CD4-positive, alpha-beta T cell treated with Interleukin-6 for 4 hours (primary cell): ENCODE data around the gene DLGAP1.

Experiments
- DNase-seq: peaks from one replicate; pipeline ENCODE4 v3.0.0-alpha.2; 2020; ENCODE audit warnings: mixed read lengths

DLGAP1 gene

GRCh38 chr18:3552305-3552704, 902.8 kb downstream of the DLGAP1 start:
- DNase-seq, result no peak

- no peak for DNase-seq
Observed at GRCh38 chr18:3547891-3548615, 907.1 kb downstream of the DLGAP1 start.

GRCh38 chr18:3546106-3546505, 909.0 kb downstream of the DLGAP1 start:
- DNase-seq, result no peak

GRCh38 chr18:3544537-3544936, 910.6 kb downstream of the DLGAP1 start:
- no peak for DNase-seq

GRCh38 chr18:3541549-3542386, 913.3 kb downstream of the DLGAP1 start:
- no peak for DNase-seq

GRCh38 chr18:3540805-3541548, 914.1 kb downstream of the DLGAP1 start:
- no peak for DNase-seq

GRCh38 chr18:3538954-3539617, 916.0 kb downstream of the DLGAP1 start:
- DNase-seq, result no peak

GRCh38 chr18:3538456-3538855, 916.7 kb downstream of the DLGAP1 start:
- DNase-seq, result no peak

- DNase-seq, result no peak
Observed at GRCh38 chr18:3530807-3531206, 924.3 kb downstream of the DLGAP1 start.

- DNase-seq, result no peak
Observed at GRCh38 chr18:3529601-3530000, 925.5 kb downstream of the DLGAP1 start.

- DNase-seq, result no peak
Observed at GRCh38 chr18:3529077-3529476, 926.0 kb downstream of the DLGAP1 start.

- DNase-seq, result no peak
Observed at GRCh38 chr18:3528231-3528630, 926.9 kb downstream of the DLGAP1 start.

- DNase-seq, result no peak
Observed at GRCh38 chr18:3526421-3527354, 928.4 kb downstream of the DLGAP1 start.

GRCh38 chr18:3525870-3526420, 929.2 kb downstream of the DLGAP1 start:
- peak; percentile 24 for DNase-seq

GRCh38 chr18:3524706-3525105, 930.4 kb downstream of the DLGAP1 start:
- no peak for DNase-seq

- no peak for DNase-seq
Observed at GRCh38 chr18:3520230-3521085, 934.6 kb downstream of the DLGAP1 start.

- DNase-seq, result no peak
Observed at GRCh38 chr18:3514312-3515216, 940.5 kb downstream of the DLGAP1 start.

- DNase-seq, result no peak
Observed at GRCh38 chr18:3513481-3513880, 941.6 kb downstream of the DLGAP1 start.

- peak; percentile 8 for DNase-seq
Observed at GRCh38 chr18:3511980-3512379, 943.1 kb downstream of the DLGAP1 start.
